ENCODE results near the gene RNF223. TPM values are rescaled to one million over a fixed set of nuclear protein-coding genes. Genes with fewer than 3 reads are reported as not detected.

The RNF223 gene
- total RNA-seq, 1 experiment from 2014 or later = not detected

- Histone ChIP-seq H3K27me3 (ENCODE audit: control insufficient read depth, insufficient read depth, low read length) (peaks cover 26% of the 10 kb centered on the region), H3K4me3 (ENCODE audit: insufficient read depth, low read depth, low read length) (no peak overlapping the region), H3K36me3 (replicated peaks; ENCODE audit: control insufficient read depth, insufficient read depth, low read length) (peaks cover 13% of the 10 kb centered on the region)
- DNase-seq = no peak
Observed at GRCh38 chr1:1055841-1056736, 18.0 kb downstream of the RNF223 start.

DNA sequence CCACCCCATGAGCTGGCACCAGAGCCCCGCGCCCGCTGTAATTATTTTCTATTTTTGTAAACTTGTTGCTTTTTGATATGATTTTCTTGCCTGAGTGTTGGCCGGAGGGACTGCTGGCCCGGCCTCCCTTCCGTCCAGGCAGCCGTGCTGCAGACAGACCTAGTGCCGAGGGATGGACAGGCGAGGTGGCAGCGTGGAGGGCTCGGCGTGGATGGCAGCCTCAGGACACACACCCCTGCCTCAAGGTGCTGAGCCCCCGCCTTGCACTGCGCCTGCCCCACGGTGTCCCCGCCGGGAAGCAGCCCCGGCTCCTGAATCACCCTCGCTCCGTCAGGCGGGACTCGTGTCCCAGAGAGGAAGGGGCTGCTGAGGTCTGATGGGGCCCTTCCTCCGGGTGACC is 19.1 kb downstream of the RNF223 start:
- no peak for DNase-seq
- peaks cover 13% of the 10 kb centered on the region for H3K36me3 ChIP-seq (replicated peaks; ENCODE audit: control insufficient read depth, insufficient read depth, low read length)
- peaks cover 17% of the 10 kb centered on the region for H3K27me3 ChIP-seq (ENCODE audit: control insufficient read depth, insufficient read depth, low read length)
- no peak overlapping the region for H3K4me3 ChIP-seq (ENCODE audit: insufficient read depth, low read depth, low read length)

DNA sequence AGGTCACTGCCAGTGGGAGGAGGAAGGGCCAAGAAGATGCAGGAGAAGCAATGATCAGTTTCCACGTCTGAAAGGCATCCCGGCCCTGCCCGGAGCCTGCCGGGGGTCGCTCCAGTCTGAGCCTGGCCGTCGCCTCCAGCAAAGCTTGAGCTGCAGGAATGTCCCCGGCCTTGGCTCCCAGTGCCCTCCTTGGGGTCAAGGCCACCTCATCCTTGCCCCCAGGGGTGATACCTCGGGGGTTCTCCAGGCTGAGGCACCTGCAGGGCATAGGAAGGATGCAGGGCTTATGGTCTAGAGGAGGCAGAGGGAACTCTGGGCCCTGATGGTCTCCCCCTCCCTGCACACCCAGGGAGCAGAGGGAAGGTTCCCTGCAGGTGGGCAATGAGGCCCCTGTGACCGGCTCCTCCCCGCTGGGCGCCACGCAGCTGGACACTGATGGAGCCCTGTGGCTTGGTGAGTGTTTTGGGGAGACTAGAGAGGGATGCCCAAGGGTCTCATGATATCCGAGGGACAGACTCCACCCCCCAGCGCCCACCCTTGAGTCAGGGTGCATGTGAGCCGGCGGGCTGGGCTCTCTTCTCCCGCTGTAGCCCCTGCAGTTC is 19.9 kb downstream of the RNF223 start:
- no peak for DNase-seq
- no peak overlapping the region for H3K4me3 ChIP-seq (ENCODE audit: insufficient read depth, low read depth, low read length)
- H3K27me3 ChIP-seq (ENCODE audit: control insufficient read depth, insufficient read depth, low read length) = peaks cover 13% of the 10 kb centered on the region
- H3K36me3 ChIP-seq (replicated peaks; ENCODE audit: control insufficient read depth, insufficient read depth, low read length) = peaks cover 13% of the 10 kb centered on the region

GRCh38 chr1:1053682-1054081 is 20.4 kb downstream of the RNF223 start:
- Histone ChIP-seq H3K36me3 (replicated peaks; ENCODE audit: control insufficient read depth, insufficient read depth, low read length) (peaks cover 13% of the 10 kb centered on the region), H3K27me3 (ENCODE audit: control insufficient read depth, insufficient read depth, low read length) (peaks cover 8% of the 10 kb centered on the region), H3K4me3 (ENCODE audit: insufficient read depth, low read depth, low read length) (no peak overlapping the region)
- no peak for DNase-seq

DNA sequence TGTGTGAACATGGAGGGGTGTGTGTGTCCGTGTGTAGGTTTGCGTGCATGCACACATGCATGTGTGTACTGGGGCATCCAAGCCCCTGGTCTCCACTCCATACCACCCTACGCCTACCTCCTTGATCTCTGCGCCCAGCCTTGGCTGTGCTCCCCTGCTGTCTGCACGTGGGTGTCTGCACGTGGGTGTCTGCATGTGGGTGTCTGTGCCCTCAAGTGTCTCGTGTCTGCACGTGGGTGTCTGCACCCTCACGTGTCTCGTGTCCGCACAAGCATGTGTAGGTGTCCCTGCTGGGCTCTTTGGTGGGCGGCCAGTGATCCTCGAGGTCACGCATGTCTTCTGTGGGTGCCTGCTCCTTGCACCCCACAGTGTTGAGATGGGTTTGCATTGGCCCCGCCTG is 21.1 kb downstream of the RNF223 start:
- DNase-seq = no peak
- peaks cover 13% of the 10 kb centered on the region for H3K36me3 ChIP-seq (replicated peaks; ENCODE audit: control insufficient read depth, insufficient read depth, low read length)

DNA sequence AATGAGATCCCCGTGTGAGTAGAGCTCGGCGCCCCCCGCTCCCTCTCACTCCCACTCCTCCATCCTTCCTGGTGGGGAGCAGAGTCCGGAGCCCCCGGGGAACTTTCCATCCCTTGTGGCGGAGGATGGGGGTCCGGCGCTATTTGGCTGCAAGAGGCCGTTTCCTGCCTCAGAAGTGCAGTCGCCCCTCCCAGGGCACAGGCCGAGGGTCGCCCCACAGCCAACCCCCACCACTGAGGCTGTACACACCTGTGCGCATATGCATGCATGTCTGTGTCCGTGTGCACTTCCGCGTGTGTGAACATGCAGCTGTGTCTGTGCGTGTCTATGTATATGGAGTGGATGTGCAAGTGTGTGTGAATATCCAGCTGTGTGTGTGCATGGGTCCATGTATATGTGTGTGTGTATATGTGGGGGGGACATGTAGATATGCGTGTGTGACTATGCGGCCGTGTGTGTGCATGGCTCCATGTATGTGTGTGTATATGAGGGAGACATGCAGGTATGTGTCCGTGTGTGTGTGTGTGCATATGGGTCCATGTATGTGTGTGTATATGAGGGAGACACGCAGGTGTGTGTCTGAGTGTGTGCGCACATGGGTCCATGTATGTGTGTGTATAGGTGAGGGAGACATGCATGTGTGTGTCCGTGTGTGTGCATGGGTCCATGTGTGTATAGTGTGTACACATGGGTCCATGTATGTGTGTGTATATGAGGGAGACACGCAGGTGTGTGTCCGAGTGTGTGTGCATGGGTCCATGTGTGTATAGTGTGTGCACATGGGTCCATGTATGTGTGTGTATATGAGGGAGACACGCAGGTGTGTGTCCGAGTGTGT is 21.9 kb downstream of the RNF223 start:
- Histone ChIP-seq H3K27me3 (ENCODE audit: control insufficient read depth, insufficient read depth, low read length) (0 out of 2 replicates have a peak, but pooled peaks cover 2% of the 10 kb centered on the region), H3K36me3 (replicated peaks; ENCODE audit: control insufficient read depth, insufficient read depth, low read length) (peaks cover 13% of the 10 kb centered on the region), H3K4me3 (ENCODE audit: insufficient read depth, low read depth, low read length) (no peak overlapping the region)
- DNase-seq = no peak

More for the DNA sequence above, 21.1 kb downstream of the RNF223 start:
- Histone ChIP-seq H3K4me3 (ENCODE audit: insufficient read depth, low read depth, low read length) (no peak overlapping the region), H3K27me3 (ENCODE audit: control insufficient read depth, insufficient read depth, low read length) (peaks cover 2% of the 10 kb centered on the region; the same call in 1 of the 2 replicates)

DNA sequence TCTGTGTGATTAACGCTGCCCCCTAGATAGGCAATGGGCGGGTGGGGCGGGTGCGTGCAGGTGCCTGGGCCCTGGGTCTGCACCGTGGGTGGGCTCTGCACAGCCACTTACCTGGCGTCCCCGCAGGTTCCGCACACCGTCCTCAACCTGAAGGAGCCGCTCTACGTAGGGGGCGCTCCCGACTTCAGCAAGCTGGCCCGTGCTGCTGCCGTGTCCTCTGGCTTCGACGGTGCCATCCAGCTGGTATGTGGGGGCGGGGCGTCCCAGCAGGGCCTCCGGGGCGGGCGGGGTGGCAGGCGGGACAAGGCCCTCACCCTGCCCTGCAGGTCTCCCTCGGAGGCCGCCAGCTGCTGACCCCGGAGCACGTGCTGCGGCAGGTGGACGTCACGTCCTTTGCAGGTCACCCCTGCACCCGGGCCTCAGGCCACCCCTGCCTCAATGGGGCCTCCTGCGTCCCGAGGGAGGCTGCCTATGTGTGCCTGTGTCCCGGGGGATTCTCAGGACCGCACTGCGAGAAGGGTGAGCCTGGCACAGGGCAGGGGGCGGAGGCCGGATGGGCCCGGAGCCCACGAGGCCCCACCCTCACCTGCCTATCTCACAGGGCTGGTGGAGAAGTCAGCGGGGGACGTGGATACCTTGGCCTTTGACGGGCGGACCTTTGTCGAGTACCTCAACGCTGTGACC is 22.8 kb downstream of the RNF223 start:
- no peak overlapping the region for H3K4me3 ChIP-seq (ENCODE audit: insufficient read depth, low read depth, low read length)
- no peaks in the 10 kb centered on the region for H3K27me3 ChIP-seq (ENCODE audit: control insufficient read depth, insufficient read depth, low read length)
- peaks cover 15% of the 10 kb centered on the region for H3K36me3 ChIP-seq (replicated peaks; ENCODE audit: control insufficient read depth, insufficient read depth, low read length)
- peak; percentile 73 for DNase-seq

DNA sequence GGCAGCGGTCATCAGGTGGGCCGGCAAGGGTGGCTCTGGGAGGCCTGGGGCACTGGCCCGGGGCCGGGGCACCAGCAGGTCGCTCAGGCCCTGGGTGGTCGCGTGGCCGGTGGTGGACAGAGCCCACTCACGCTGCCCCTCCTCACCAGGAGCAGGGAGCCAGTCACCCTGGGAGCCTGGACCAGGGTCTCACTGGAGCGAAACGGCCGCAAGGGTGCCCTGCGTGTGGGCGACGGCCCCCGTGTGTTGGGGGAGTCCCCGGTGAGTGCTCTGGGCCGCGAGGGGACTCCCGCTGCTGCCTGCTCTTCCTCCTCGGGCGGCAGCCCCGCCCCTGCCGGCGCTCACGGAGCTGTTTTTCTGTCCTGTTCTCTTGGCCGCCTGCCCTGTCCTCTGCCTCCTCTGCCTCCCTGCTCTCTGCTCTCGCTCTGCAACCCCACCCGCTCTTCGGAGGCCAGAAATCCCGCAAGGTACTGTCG is 23.5 kb downstream of the RNF223 start:
- Histone ChIP-seq H3K36me3 (replicated peaks; ENCODE audit: control insufficient read depth, insufficient read depth, low read length) (peaks cover 18% of the 10 kb centered on the region), H3K27me3 (ENCODE audit: control insufficient read depth, insufficient read depth, low read length) (no peaks in the 10 kb centered on the region)
- DNase-seq = no peak

GRCh38 chr1:1049318-1050165 is 24.6 kb downstream of the RNF223 start:
- Histone ChIP-seq H3K4me3 (ENCODE audit: insufficient read depth, low read depth, low read length) (no peak overlapping the region), H3K36me3 (replicated peaks; ENCODE audit: control insufficient read depth, insufficient read depth, low read length) (peaks cover 22% of the 10 kb centered on the region), H3K27me3 (ENCODE audit: control insufficient read depth, insufficient read depth, low read length) (no peaks in the 10 kb centered on the region)
- no peak for DNase-seq

More for the DNA sequence above, 23.5 kb downstream of the RNF223 start:
- no peak overlapping the region for H3K4me3 ChIP-seq (ENCODE audit: insufficient read depth, low read depth, low read length)

DNA sequence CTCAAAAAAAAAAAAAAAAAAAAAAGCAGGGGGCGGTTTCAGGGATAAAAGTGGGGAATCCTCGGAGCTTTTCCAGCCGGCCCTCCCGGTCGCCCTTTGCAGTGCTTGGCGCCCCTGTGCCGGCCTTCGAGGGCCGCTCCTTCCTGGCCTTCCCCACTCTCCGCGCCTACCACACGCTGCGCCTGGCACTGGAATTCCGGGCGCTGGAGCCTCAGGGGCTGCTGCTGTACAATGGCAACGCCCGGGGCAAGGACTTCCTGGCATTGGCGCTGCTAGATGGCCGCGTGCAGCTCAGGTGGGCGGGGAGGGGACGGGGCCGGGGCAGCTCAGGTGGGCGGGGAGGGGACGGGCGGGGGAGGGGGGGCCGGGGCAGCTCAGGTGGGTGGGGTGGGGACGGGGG is 25.3 kb downstream of the RNF223 start:
- Histone ChIP-seq H3K4me3 (ENCODE audit: insufficient read depth, low read depth, low read length) (no peak overlapping the region), H3K36me3 (replicated peaks; ENCODE audit: control insufficient read depth, insufficient read depth, low read length) (peaks cover 23% of the 10 kb centered on the region), H3K27me3 (ENCODE audit: control insufficient read depth, insufficient read depth, low read length) (no peaks in the 10 kb centered on the region)
- no peak for DNase-seq

DNA sequence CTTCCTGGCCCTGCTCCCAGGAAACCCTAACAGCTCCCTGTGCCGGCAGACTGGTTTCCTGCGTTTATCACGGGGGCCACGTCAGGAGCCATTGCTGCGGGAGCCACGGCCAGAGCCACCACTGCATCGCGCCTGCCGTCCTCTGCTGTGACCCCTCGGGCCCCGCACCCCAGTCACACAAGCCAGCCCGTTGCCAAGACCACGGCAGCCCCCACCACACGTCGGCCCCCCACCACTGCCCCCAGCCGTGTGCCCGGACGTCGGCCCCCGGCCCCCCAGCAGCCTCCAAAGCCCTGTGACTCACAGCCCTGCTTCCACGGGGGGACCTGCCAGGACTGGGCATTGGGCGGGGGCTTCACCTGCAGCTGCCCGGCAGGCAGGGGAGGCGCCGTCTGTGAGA is 26.1 kb downstream of the RNF223 start:
- Histone ChIP-seq H3K36me3 (replicated peaks; ENCODE audit: control insufficient read depth, insufficient read depth, low read length) (peaks cover 20% of the 10 kb centered on the region), H3K27me3 (ENCODE audit: control insufficient read depth, insufficient read depth, low read length) (no peaks in the 10 kb centered on the region), H3K4me3 (ENCODE audit: insufficient read depth, low read depth, low read length) (no peak overlapping the region)
- no peak for DNase-seq

DNA sequence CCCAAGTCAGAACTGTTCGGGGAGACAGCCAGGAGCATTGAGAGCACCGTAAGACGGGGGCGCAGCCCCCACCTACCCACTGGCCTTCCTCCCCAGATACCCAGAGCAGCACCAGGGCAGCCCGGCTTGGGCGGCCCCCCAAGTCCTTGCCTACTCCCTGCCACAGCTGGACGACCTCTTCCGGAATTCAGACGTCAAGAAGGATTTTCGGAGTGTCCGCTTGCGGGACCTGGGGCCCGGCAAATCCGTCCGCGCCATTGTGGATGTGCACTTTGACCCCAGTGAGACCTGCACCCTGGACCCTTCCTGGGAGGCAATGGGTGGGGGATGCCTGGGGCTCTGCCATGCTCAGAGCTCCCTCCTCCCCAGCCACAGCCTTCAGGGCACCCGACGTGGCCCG is 26.7 kb downstream of the RNF223 start:
- Histone ChIP-seq H3K27me3 (ENCODE audit: control insufficient read depth, insufficient read depth, low read length) (no peaks in the 10 kb centered on the region), H3K4me3 (ENCODE audit: insufficient read depth, low read depth, low read length) (no peak overlapping the region), H3K36me3 (replicated peaks; ENCODE audit: control insufficient read depth, insufficient read depth, low read length) (peaks cover 15% of the 10 kb centered on the region)
- no peak for DNase-seq

DNA sequence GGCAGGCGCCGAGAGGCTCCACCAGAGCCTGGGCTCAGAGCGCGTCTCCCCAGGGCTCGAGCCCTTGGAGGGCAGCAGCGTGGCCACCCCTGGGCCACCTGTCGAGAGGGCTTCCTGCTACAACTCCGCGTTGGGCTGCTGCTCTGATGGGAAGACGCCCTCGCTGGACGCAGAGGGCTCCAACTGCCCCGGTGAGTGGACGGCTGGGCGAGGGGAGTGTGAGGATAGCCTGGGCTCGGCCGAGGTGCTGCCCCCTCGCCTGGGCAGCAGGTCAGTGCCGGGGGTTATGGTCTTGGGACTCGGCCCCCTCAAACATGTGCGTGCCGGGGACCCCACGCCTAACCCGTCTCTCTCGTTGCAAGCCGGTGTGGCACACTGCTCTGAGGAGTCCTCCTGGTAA is 27.3 kb downstream of the RNF223 start:
- Histone ChIP-seq H3K4me3 (ENCODE audit: insufficient read depth, low read depth, low read length) (no peak overlapping the region), H3K27me3 (ENCODE audit: control insufficient read depth, insufficient read depth, low read length) (no peaks in the 10 kb centered on the region), H3K36me3 (replicated peaks; ENCODE audit: control insufficient read depth, insufficient read depth, low read length) (peaks cover 11% of the 10 kb centered on the region)
- DNase-seq = no peak
